GM12891 (cell line): ENCODE data around the gene HUS1.

Source experiments
- PAX5 ChIP-seq: IDR thresholded peaks from 2 replicates; pipeline ENCODE4 v1.6.1; 2011; ENCODE audit warnings: low read length, moderate library complexity, mild to moderate bottlenecking; ENCODE audit not compliant: insufficient read depth, severe bottlenecking
- POLR2A ChIP-seq: IDR thresholded peaks from 2 replicates; pipeline ENCODE4 v1.6.1; 2011; ENCODE audit warnings: low read depth, low read length, control low read depth
- POLR2AphosphoS5 ChIP-seq: IDR thresholded peaks from 2 replicates; pipeline ENCODE4 v1.6.1; 2011; ENCODE audit warnings: low read depth, low read length, control low read depth
- POU2F2 ChIP-seq: IDR thresholded peaks from 2 replicates; pipeline ENCODE4 v1.6.1; 2011; ENCODE audit warnings: low read depth, mild to moderate bottlenecking, control low read depth, low read length, moderate library complexity
- SPI1 ChIP-seq: IDR thresholded peaks from 2 replicates; pipeline ENCODE4 v1.6.1; 2011; ENCODE audit warnings: low read depth, low read length, control low read depth
- TAF1 ChIP-seq: IDR thresholded peaks from 2 replicates; pipeline ENCODE4 v1.6.1; 2011; ENCODE audit warnings: low read depth, low read length, control low read depth

GRCh38 chr7:48004638-48005037 is 25.2 kb upstream of the HUS1 start:
- TF ChIP-seq POLR2A (no peak), POLR2AphosphoS5 (no peak), TAF1 (no peak), SPI1 (no peak), PAX5 (no peak), POU2F2 (no peak)
